ENCODE results near the gene GCSH.

Gene GCSH

GRCh38 chr16:81096715-81097208 lies 567 bp upstream of the GCSH start:
- Histone ChIP-seq H3K27ac (ENCODE audit: low read depth, low read length) (no peak overlapping the region), H3K9me2 (replicated peaks; ENCODE audit: insufficient read depth, low read length) (no peaks in the 10 kb centered on the region), H2AFZ (ENCODE audit: low read depth, low read length, severe bottlenecking) (peak overlapping the region; percentile 68), H3K79me2 (ENCODE audit: insufficient read depth, low read length) (peaks cover 31% of the 10 kb centered on the region), H3F3A (ENCODE audit: insufficient read depth) (no peaks in the 10 kb centered on the region), H3K27me3 (ENCODE audit: low read length) (no peaks in the 10 kb centered on the region), H3K4me3 (ENCODE audit: insufficient read depth, low read length, poor library complexity, severe bottlenecking) (peak overlapping the region; percentile 11), H4K20me1 (ENCODE audit: low read depth, low read length) (no peaks in the 10 kb centered on the region), H3K9ac (ENCODE audit: low read length) (no peak overlapping the region), H3K36me3 (ENCODE audit: low read length) (no peaks in the 10 kb centered on the region), H3K4me2 (ENCODE audit: low read depth, low read length, poor library complexity, severe bottlenecking) (peak overlapping the region; percentile 55), H3K9me3 (ENCODE audit: insufficient read depth, low read length) (no peaks in the 10 kb centered on the region)
- TF ChIP-seq EZH2phosphoT487 (conservative IDR thresholded peaks at IDR 0.05; ENCODE audit: low read length) (no peak), CTCF (IDR thresholded peaks at IDR 0.05; ENCODE audit: insufficient read depth, low read length, poor library complexity, severe bottlenecking) (no peak)

GRCh38 chr16:81095653-81095952 lies 592 bp downstream of the GCSH start:
- Histone ChIP-seq H3K27me3 (ENCODE audit: low read length) (no peaks in the 10 kb centered on the region), H4K20me1 (ENCODE audit: low read depth, low read length) (no peaks in the 10 kb centered on the region), H3K9ac (ENCODE audit: low read length) (peak overlapping the region; percentile 80), H3K79me2 (ENCODE audit: insufficient read depth, low read length) (peaks cover 39% of the 10 kb centered on the region), H3K27ac (ENCODE audit: low read depth, low read length) (no peak overlapping the region; the same call in 1 of the 2 replicates), H3K9me2 (replicated peaks; ENCODE audit: insufficient read depth, low read length) (no peaks in the 10 kb centered on the region), H2AFZ (ENCODE audit: low read depth, low read length, severe bottlenecking) (peak overlapping the region; percentile 27), H3K4me3 (ENCODE audit: insufficient read depth, low read length, poor library complexity, severe bottlenecking) (peak overlapping the region; percentile 81), H3K36me3 (ENCODE audit: low read length) (no peaks in the 10 kb centered on the region), H3F3A (ENCODE audit: insufficient read depth) (no peaks in the 10 kb centered on the region), H3K9me3 (ENCODE audit: insufficient read depth, low read length) (no peaks in the 10 kb centered on the region), H3K4me2 (ENCODE audit: low read depth, low read length, poor library complexity, severe bottlenecking) (peak overlapping the region; percentile 52)
- TF ChIP-seq EZH2phosphoT487 (conservative IDR thresholded peaks at IDR 0.05; ENCODE audit: low read length) (no peak), CTCF (IDR thresholded peaks at IDR 0.05; ENCODE audit: insufficient read depth, low read length, poor library complexity, severe bottlenecking) (no peak)

GRCh38 chr16:81094771-81095251 lies 1.4 kb downstream of the GCSH start:
- Histone ChIP-seq H3K79me2 (ENCODE audit: insufficient read depth, low read length) (peaks cover 42% of the 10 kb centered on the region), H3K36me3 (ENCODE audit: low read length) (no peaks in the 10 kb centered on the region), H3K9me3 (ENCODE audit: insufficient read depth, low read length) (no peaks in the 10 kb centered on the region), H3K9ac (ENCODE audit: low read length) (peak overlapping the region; percentile 80), H3K4me3 (ENCODE audit: insufficient read depth, low read length, poor library complexity, severe bottlenecking) (peak overlapping the region; percentile 49), H2AFZ (ENCODE audit: low read depth, low read length, severe bottlenecking) (no peak overlapping the region), H3K27ac (ENCODE audit: low read depth, low read length) (no peak overlapping the region), H3K27me3 (ENCODE audit: low read length) (no peaks in the 10 kb centered on the region), H3K9me2 (replicated peaks; ENCODE audit: insufficient read depth, low read length) (no peaks in the 10 kb centered on the region), H4K20me1 (ENCODE audit: low read depth, low read length) (no peaks in the 10 kb centered on the region), H3F3A (ENCODE audit: insufficient read depth) (no peaks in the 10 kb centered on the region), H3K4me2 (ENCODE audit: low read depth, low read length, poor library complexity, severe bottlenecking) (peak overlapping the region; percentile 52)
- TF ChIP-seq EZH2phosphoT487 (conservative IDR thresholded peaks at IDR 0.05; ENCODE audit: low read length) (no peak), CTCF (IDR thresholded peaks at IDR 0.05; ENCODE audit: insufficient read depth, low read length, poor library complexity, severe bottlenecking) (no peak)

Measured in SU-DHL-6 (cell line).